Neural progenitor cell (in vitro differentiated cells): ENCODE measurements around the gene CDK13. TPM values are rescaled to one million over a fixed set of nuclear protein-coding genes. Genes with fewer than 3 reads are reported as not detected.

Experiments used
- DNase-seq: peaks from one replicate; pipeline ENCODE4 v3.0.0-alpha.2; 2016; ENCODE audit warnings: low spot score
- H2AFZ ChIP-seq: fragments of 200-600 bp; sonication (generic); replicated peaks from 2 replicates; pipeline ENCODE4 v1.6.1; 2016; ENCODE audit warnings: antibody characterized with exemption
- H3F3A ChIP-seq: fragments of 200-600 bp; sonication (generic); 2 replicates; pipeline ENCODE4 v1.6.1; 2016; ENCODE audit warnings: antibody characterized with exemption, low read depth
- H3K27ac ChIP-seq: fragments of 200-600 bp; sonication (generic); 2 replicates; pipeline ENCODE4 v1.5.1; 2016; ENCODE audit warnings: mild to moderate bottlenecking
- H3K27me3 ChIP-seq: fragments of 200-600 bp; sonication (generic); 2 replicates; pipeline ENCODE4 v1.6.1; 2016; ENCODE audit warnings: mild to moderate bottlenecking, moderate library complexity
- H3K36me3 ChIP-seq: fragments of 200-600 bp; sonication (generic); 2 replicates; pipeline ENCODE4 v1.5.1; 2016
- H3K4me1 ChIP-seq: fragments of 200-600 bp; sonication (generic); 2 replicates; pipeline ENCODE4 v1.6.1; 2016; ENCODE audit warnings: mixed run types
- H3K4me2 ChIP-seq: fragments of 200-600 bp; sonication (generic); 2 replicates; pipeline ENCODE4 v1.6.1; 2016
- H3K4me3 ChIP-seq: fragments of 200-600 bp; sonication (generic); 2 replicates; pipeline ENCODE4 v1.5.1; 2016
- H3K79me2 ChIP-seq: fragments of 200-600 bp; sonication (generic); 2 replicates; pipeline ENCODE4 v1.6.1; 2016; ENCODE audit warnings: low read depth
- H3K9ac ChIP-seq: fragments of 200-600 bp; sonication (generic); 2 replicates; pipeline ENCODE4 v1.6.1; 2016
- H3K9me3 ChIP-seq: fragments of 200-600 bp; sonication (generic); 2 replicates; pipeline ENCODE4 v1.5.1; 2016; ENCODE audit warnings: low read depth
- H4K20me1 ChIP-seq: fragments of 200-600 bp; sonication (generic); 2 replicates; pipeline ENCODE4 v1.6.1; 2016; ENCODE audit warnings: low read depth
- H3K27ac Mint-ChIP-seq: 3 replicates; pipeline ENCODE4 v1.8.0; 2021; ENCODE audit warnings: mixed read lengths
- H3K27me3 Mint-ChIP-seq: 2 replicates; pipeline ENCODE4 v1.8.0; 2022; ENCODE audit warnings: low read depth, mild to moderate bottlenecking, inconsistent platforms, moderate library complexity, mixed read lengths; ENCODE audit not compliant: insufficient read depth
- H3K36me3 Mint-ChIP-seq: 3 replicates; pipeline ENCODE4 v1.8.0; 2021; ENCODE audit warnings: mixed read lengths
- H3K4me1 Mint-ChIP-seq: 3 replicates; pipeline ENCODE4 v1.8.0; 2021; ENCODE audit warnings: mixed read lengths
- H3K4me3 Mint-ChIP-seq: 3 replicates; pipeline ENCODE4 v1.8.0; 2021; ENCODE audit warnings: mild to moderate bottlenecking, moderate library complexity, mixed read lengths
- H3K9me3 Mint-ChIP-seq: 3 replicates; pipeline ENCODE4 v1.8.0; 2020; ENCODE audit warnings: mixed read lengths
- CTCF ChIP-seq: fragments of 200-600 bp; sonication (generic); IDR thresholded peaks from 2 replicates; pipeline ENCODE4 v1.5.1; 2017; ENCODE audit warnings: antibody characterized with exemption, mild to moderate bottlenecking
- EZH2 ChIP-seq: fragments of 200-600 bp; sonication (generic); IDR thresholded peaks from 2 replicates; pipeline ENCODE4 v1.6.1; 2017; ENCODE audit warnings: antibody characterized with exemption, mild to moderate bottlenecking, moderate library complexity
- EZH2phosphoT487 ChIP-seq: fragments of 200-600 bp; sonication (generic); IDR thresholded peaks from 2 replicates; pipeline ENCODE4 v1.6.1; 2017; ENCODE audit warnings: antibody characterized with exemption
- total RNA-seq: library from RNA; depleted of rRNA; stranded (reverse); fragments of >200 nt; gene quantifications from 2 replicates; pipeline ENCODE4 v1.2.3, GENCODE V29; 2015; ENCODE audit warnings: low replicate concordance

The CDK13 gene
- total RNA-seq, 1 donor from 2014 or later: 75.5 TPM

DNA sequence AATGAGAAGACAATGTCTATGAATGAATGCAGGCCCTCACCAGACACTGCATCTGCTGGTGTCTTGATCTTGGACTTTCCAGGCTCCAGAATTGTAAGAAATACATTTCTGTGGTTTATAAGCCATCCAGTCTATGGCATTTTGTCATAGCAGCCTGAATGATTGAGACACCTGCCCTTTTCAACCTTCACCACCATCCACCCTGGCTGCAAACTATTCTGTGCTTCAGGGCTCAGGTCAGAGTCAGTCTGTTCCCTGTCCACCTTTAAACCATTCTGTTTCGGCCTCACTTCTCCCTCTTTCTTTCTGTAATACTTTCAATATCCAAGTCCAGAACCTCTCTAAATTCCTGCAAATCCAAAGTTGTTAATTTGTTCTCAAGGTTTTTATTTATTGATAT lies 15.9 kb upstream of the CDK13 start:
- H3K27me3 Mint-ChIP-seq: no peaks in the 10 kb centered on the region
- no peak overlapping the region for H3K27ac ChIP-seq
- H3K4me3 ChIP-seq: no peak overlapping the region
- H3K27ac Mint-ChIP-seq: no peak overlapping the region
- DNase-seq: no peak
- H3K36me3 ChIP-seq: no peaks in the 10 kb centered on the region
- H2AFZ ChIP-seq: no peak overlapping the region
- H3K9me3 ChIP-seq: no peaks in the 10 kb centered on the region
- H3F3A ChIP-seq: no peaks in the 10 kb centered on the region
- no peak overlapping the region for H3K4me3 Mint-ChIP-seq
- H4K20me1 ChIP-seq: no peaks in the 10 kb centered on the region
- H3K79me2 ChIP-seq: no peaks in the 10 kb centered on the region
- H3K4me1 Mint-ChIP-seq: peaks cover 6% of the 10 kb centered on the region
- H3K4me1 ChIP-seq: no peaks in the 10 kb centered on the region
- no peaks in the 10 kb centered on the region for H3K36me3 Mint-ChIP-seq
- H3K4me2 ChIP-seq: peak overlapping the region; percentile 15
- no peaks in the 10 kb centered on the region for H3K27me3 ChIP-seq
- H3K9ac ChIP-seq: no peak overlapping the region
- TF ChIP-seq EZH2 (no peak), EZH2phosphoT487 (no peak), CTCF (no peak)
- H3K9me3 Mint-ChIP-seq: no peaks in the 10 kb centered on the region

GRCh38 chr7:39936761-39937160 lies 13.3 kb upstream of the CDK13 start:
- no peak overlapping the region for H3K9ac ChIP-seq
- no peak overlapping the region for H3K4me2 ChIP-seq
- Mint-ChIP-seq H3K4me1 (peaks cover 6% of the 10 kb centered on the region), H3K27ac (no peak overlapping the region), H3K9me3 (no peaks in the 10 kb centered on the region), H3K4me3 (no peak overlapping the region), H3K27me3 (no peaks in the 10 kb centered on the region), H3K36me3 (no peaks in the 10 kb centered on the region)
- H3K27ac ChIP-seq: no peak overlapping the region
- no peaks in the 10 kb centered on the region for H3K27me3 ChIP-seq
- H3K4me1 ChIP-seq: no peaks in the 10 kb centered on the region
- no peak overlapping the region for H2AFZ ChIP-seq
- H3F3A ChIP-seq: no peaks in the 10 kb centered on the region
- no peaks in the 10 kb centered on the region for H3K79me2 ChIP-seq
- no peaks in the 10 kb centered on the region for H3K36me3 ChIP-seq
- no peaks in the 10 kb centered on the region for H4K20me1 ChIP-seq
- DNase-seq: no peak
- H3K4me3 ChIP-seq: no peak overlapping the region
- H3K9me3 ChIP-seq: no peaks in the 10 kb centered on the region
- TF ChIP-seq EZH2: no peak
- TF ChIP-seq CTCF: no peak
- TF ChIP-seq EZH2phosphoT487: no peak

DNA sequence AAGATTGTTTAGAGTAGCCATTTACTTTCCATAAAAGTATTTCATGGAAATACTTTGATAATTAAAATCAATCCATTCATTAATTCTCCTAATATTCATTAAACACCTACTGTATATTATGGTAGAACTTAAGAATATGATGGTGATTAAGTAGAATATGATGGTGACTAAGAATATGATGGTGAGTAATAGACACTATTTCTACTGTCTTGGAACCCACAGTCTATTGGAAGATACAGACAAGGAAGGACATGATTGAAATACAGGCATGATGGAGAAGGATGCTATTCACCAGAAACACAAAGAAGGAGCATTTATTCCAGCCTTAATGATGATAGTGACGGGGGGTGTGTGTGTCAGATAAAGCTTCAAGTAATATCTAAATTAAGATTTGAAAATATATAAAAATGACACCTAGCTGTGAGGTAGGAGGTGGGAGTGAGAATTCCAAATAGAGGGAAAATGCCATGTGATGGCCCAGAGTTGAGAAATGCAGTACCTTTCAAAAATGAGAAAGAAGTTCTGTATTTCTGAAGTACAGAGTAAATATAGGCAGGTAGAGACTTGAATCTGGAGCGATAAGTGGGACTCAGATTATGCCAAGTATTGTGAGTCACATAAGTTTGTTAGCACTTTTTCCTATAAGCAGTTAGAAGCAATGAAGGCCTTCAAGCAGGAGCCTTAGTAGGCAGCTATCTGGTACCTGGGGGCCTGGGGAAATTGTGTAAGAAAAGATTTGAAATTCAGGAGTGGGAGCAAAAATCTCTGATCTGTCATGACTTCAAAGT lies 12.5 kb upstream of the CDK13 start:
- H3K9me3 ChIP-seq: no peaks in the 10 kb centered on the region
- TF ChIP-seq CTCF (no peak), EZH2phosphoT487 (no peak), EZH2 (no peak)
- H3K27ac Mint-ChIP-seq: no peak overlapping the region
- H4K20me1 ChIP-seq: no peaks in the 10 kb centered on the region
- H3K4me1 ChIP-seq: no peaks in the 10 kb centered on the region
- no peak overlapping the region for H3K4me2 ChIP-seq
- no peaks in the 10 kb centered on the region for H3K27me3 ChIP-seq
- H3K4me3 Mint-ChIP-seq: no peak overlapping the region
- H3K27me3 Mint-ChIP-seq: no peaks in the 10 kb centered on the region
- H3K9ac ChIP-seq: no peak overlapping the region
- H3K27ac ChIP-seq: no peak overlapping the region
- H3K79me2 ChIP-seq: no peaks in the 10 kb centered on the region
- H3K36me3 ChIP-seq: no peaks in the 10 kb centered on the region
- no peak overlapping the region for H3K4me3 ChIP-seq
- DNase-seq: no peak
- H3K4me1 Mint-ChIP-seq: peaks cover 6% of the 10 kb centered on the region
- H3K9me3 Mint-ChIP-seq: peaks cover 3% of the 10 kb centered on the region
- no peak overlapping the region for H2AFZ ChIP-seq
- peaks cover 2% of the 10 kb centered on the region for H3K36me3 Mint-ChIP-seq
- no peaks in the 10 kb centered on the region for H3F3A ChIP-seq
